Measurements from ENCODE around the gene NCKIPSD.
A peak's percentile ranks its signal among the peaks of the same experiment; 100 is the strongest.

Gene NCKIPSD

GRCh38 chr3:48662753-48663488 is 22.8 kb downstream of the NCKIPSD start, which contains the start of gene CELSR3:
Gene CELSR3, minus strand, starts transcription at chr3:48662886. Its CDS starts 252 bp downstream, at chr3:48662634.
- H3K4me1 Mint-ChIP-seq: peaks cover 18% of the 10 kb centered on the region
- TF ChIP-seq, protein P1, sequence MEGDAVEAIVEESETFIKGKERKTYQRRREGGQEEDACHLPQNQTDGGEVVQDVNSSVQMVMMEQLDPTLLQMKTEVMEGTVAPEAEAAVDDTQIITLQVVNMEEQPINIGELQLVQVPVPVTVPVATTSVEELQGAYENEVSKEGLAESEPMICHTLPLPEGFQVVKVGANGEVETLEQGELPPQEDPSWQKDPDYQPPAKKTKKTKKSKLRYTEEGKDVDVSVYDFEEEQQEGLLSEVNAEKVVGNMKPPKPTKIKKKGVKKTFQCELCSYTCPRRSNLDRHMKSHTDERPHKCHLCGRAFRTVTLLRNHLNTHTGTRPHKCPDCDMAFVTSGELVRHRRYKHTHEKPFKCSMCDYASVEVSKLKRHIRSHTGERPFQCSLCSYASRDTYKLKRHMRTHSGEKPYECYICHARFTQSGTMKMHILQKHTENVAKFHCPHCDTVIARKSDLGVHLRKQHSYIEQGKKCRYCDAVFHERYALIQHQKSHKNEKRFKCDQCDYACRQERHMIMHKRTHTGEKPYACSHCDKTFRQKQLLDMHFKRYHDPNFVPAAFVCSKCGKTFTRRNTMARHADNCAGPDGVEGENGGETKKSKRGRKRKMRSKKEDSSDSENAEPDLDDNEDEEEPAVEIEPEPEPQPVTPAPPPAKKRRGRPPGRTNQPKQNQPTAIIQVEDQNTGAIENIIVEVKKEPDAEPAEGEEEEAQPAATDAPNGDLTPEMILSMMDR (IDR thresholded peaks at IDR 0.05): no peak
- peaks cover 36% of the 10 kb centered on the region for H3K36me3 Mint-ChIP-seq (ENCODE audit: low read depth)
- H3K27me3 Mint-ChIP-seq (ENCODE audit: low read depth, poor library complexity): no peaks in the 10 kb centered on the region
- H3K9me3 Mint-ChIP-seq: peaks cover 4% of the 10 kb centered on the region
- DNase-seq: peak; percentile 86
- peak within 1 kb of the TSS; percentile 98 for H3K4me3 Mint-ChIP-seq
- H3K27ac Mint-ChIP-seq: peak within 1 kb of the TSS; percentile 100

DNA sequence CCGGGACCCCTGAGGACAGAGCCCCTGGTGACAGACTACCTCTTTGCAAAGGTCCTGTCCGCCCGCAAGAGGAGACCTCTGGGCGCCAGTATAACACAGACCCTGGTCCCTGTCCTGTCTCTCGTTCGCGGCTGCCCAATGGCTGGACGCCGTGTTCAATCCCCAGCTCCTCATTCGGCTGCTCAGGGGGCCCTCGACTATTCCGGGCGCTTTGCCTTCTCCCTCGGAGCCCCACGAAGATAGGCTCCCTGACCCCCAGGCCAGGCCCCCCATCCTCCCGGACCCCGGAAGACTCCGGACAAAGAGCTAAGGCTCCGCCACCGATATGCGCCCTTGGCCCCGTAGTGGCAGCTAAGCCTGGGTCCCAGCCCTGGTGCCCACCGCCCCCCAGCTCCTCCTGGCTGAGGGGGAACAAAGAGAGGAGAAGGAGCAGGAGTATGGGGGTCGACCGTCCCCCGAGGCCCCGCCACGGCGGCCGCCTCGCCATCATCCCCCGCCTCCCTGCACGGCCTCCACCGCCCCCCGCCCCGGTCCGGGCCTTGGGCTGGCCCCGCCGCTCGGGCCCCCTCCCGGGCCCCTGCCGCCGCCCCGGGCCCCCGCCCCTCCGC is 23.5 kb downstream of the NCKIPSD start:
- H3K9me3 Mint-ChIP-seq: peaks cover 4% of the 10 kb centered on the region
- H3K27ac Mint-ChIP-seq: no peak overlapping the region
- DNase-seq: no peak
- TF ChIP-seq, protein P1 (IDR thresholded peaks at IDR 0.05): no peak
- no peaks in the 10 kb centered on the region for H3K27me3 Mint-ChIP-seq (ENCODE audit: low read depth, poor library complexity)
- peak overlapping the region; percentile 98 for H3K4me3 Mint-ChIP-seq
- peaks cover 40% of the 10 kb centered on the region for H3K36me3 Mint-ChIP-seq (ENCODE audit: low read depth)
- peaks cover 18% of the 10 kb centered on the region for H3K4me1 Mint-ChIP-seq

- TF ChIP-seq, protein P1 (IDR thresholded peaks at IDR 0.05): no peak
- peak; percentile 94 for DNase-seq
- no peaks in the 10 kb centered on the region for H3K27me3 Mint-ChIP-seq (ENCODE audit: low read depth, poor library complexity)
- H3K4me1 Mint-ChIP-seq: peaks cover 18% of the 10 kb centered on the region
- no peak overlapping the region for H3K27ac Mint-ChIP-seq
- peaks cover 4% of the 10 kb centered on the region for H3K9me3 Mint-ChIP-seq
- H3K36me3 Mint-ChIP-seq (ENCODE audit: low read depth): peaks cover 37% of the 10 kb centered on the region
- H3K4me3 Mint-ChIP-seq: peak overlapping the region; percentile 77
Observed at GRCh38 chr3:48661501-48662144, 24.1 kb downstream of the NCKIPSD start.

DNA sequence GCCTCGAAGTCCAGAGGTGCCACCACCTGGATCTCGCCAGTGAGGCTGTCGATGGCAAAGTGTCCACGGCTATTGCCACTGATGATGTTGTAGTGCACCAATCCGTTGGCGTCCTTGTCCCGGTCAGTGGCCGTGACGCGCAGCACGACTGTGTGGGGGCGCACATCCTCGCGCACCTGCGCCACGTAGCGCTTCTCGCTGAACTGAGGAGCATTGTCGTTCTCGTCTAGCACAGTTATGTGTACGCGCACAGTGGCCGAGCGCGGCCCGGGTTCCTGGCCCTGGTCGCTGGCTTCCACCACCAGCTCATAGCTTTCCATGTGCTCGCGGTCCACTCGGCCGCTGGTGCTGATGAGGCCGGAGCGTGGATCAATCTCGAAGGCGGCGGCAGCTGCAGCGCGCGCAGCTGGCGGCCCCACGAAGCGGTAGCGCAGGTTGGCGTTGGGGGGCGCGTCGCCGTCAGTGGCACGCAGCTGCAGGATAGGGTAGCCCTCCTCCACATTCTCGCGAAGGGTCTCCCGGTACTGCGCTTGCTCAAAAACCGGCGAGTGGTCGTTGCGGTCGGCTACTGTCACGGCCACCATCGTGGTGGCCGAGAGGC is 24.8 kb downstream of the NCKIPSD start:
- DNase-seq: no peak
- TF ChIP-seq, protein P1 (IDR thresholded peaks at IDR 0.05): no peak
- H3K27me3 Mint-ChIP-seq (ENCODE audit: low read depth, poor library complexity): no peaks in the 10 kb centered on the region
- H3K4me3 Mint-ChIP-seq: no peak overlapping the region
- H3K27ac Mint-ChIP-seq: no peak overlapping the region
- H3K9me3 Mint-ChIP-seq: peaks cover 4% of the 10 kb centered on the region
- peaks cover 18% of the 10 kb centered on the region for H3K4me1 Mint-ChIP-seq
- H3K36me3 Mint-ChIP-seq (ENCODE audit: low read depth): peaks cover 30% of the 10 kb centered on the region

- TF ChIP-seq, protein P1 (IDR thresholded peaks at IDR 0.05): no peak
- Mint-ChIP-seq H3K27ac (no peak overlapping the region), H3K4me1 (peaks cover 34% of the 10 kb centered on the region), H3K9me3 (peaks cover 4% of the 10 kb centered on the region), H3K27me3 (ENCODE audit: low read depth, poor library complexity) (peaks cover 13% of the 10 kb centered on the region), H3K36me3 (ENCODE audit: low read depth) (peaks cover 45% of the 10 kb centered on the region), H3K4me3 (no peak overlapping the region)
- DNase-seq: no peak
Observed at GRCh38 chr3:48656841-48657281, 28.9 kb downstream of the NCKIPSD start.

All from nephron progenitor cell (in vitro differentiated cells).